Measurements from ENCODE around the gene LHCGR.

Gene LHCGR

GRCh38 chr2:48755473-48755872 is at the start of gene LHCGR:
Gene LHCGR (minus strand): TSS chr2:48755724. CDS start chr2:48755671, 53 bp downstream.
- DNase-seq: no peak

DNA sequence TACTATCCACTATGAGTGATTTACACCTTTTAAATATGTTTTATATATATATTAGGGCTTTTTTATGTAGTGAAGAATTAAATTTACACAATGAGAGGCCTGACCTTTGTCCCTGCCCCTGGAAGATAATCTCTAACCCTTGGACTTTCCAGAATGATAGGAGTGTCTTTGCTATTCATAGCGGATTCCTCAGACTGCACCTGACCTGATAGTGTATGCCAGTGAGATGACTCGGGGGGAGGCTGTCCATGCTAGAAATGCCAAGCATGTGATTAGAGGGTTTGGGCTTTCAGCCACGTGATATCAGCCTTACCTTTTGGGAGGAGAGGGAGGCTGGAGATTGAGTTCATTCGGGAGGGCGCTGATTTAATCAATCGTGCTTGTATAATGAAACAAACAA is 44.1 kb upstream of the LHCGR start:
- no peak for DNase-seq

- DNase-seq: no peak
Measured at GRCh38 chr2:48795065-48795464, 39.5 kb upstream of the LHCGR start.

DNA sequence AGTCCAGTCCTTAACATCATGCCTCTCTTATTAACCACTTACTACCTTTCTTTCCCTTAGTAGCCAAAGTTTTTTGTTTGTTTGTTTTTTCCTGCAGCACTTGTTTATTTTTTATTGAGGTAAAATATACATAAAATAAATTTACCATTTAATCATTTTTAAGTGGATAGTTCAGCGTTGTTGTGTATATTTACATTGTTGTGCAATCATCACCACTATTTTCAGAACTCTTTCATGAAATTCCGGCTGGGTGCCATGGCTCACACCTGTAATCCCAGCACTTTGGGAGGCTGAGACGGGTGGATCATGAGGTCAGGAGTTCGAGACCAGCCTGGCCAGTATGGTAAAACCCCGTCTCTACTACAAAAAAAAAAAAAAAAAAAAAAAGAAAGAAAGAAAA is 38.1 kb upstream of the LHCGR start:
- no peak for DNase-seq

DNA sequence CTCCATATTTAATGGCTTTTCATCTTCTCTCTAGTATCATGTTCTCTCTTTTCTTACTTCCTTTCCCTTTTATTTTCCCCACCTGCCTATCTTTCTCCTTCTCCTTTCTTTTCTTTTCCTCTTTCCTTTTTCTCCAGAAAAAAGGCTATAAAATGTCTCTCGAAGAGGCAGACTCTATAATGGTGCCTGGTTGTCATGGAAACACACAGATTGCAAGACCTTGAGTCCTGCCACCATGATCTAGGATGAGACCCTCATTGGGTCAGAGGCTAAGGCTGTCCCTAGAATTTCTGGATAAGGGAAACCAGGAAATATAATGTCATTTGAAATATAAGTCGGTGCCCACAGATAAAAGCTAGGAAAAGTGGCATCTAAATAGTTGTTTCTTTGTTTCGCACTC is 36.5 kb upstream of the LHCGR start:
- DNase-seq: no peak

GRCh38 chr2:48790407-48791170 is 35.1 kb upstream of the LHCGR start:
- no peak for DNase-seq

- no peak for DNase-seq
Measured at GRCh38 chr2:48787580-48787979, 32.1 kb upstream of the LHCGR start.

DNA sequence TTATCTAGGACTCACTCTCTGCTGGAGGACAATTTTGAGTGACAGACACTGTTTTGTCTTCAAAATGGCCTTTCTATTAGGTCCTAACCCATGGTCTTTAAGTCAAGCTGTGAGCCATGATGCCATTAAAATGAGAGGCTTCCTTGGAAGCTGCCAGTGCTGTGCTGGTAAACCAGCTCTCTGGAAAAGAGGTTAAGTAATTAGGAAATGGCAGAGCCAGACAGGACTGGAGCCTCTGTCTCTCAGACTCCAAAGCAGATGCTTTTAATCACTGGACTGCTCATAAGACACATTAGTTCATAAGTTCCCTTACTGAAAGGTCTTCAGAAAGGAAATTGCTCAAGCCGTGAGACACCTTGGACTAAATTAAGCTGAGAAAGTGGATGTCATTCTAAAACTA is 25.8 kb upstream of the LHCGR start:
- no peak for DNase-seq

DNA sequence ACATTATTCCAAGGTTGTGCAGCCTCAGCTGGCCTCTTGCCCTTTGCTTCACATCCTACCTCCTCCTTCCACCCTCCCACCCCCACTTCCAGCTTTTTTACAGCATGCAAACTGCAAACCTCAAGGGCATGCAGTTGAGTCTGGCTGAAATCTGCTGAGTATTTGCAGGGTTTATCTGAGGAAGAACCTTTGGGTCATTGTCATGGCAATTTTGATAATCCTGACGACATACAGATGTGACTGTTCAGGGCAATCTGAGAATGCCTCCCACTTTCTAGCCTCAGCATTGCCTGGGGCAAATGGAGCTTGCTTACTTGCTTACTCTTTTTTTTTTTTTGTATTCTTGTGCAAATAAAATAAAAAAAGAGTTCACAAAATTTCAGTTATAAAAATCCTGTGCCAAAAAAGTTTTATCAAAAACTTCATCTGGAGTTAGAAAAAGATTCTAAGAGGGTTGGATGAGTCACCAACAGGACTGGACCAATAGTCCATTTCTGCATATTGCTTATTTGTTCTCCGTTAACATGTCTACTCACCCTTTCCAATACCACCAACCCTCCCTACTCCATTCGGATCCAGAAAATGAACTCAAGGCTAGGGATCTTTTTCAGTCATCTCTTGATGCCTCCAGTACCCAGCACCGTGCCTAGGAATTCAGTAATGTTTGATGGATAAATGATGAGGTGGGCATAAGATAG is 23.6 kb upstream of the LHCGR start:
- no peak for DNase-seq

DNA sequence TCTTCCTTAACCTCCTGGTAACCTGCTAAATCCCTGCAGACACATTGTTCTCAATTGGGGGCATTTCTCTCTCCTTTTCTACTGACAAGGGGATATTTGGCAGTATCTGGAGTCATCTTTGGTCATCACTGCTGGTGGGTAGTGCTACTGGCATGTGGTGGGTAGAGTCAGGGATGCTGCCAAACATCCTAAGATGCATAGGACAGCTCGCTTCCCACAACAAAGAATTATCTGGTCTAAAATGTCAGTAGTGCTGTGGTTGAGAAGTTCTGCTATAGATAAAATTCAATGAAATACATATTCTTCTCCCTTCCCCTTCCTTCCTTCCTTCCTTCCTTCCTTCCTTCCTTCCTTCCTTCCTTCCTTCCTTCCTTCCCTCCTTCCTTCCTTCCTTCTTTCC is 18.7 kb upstream of the LHCGR start:
- DNase-seq: no peak

- DNase-seq: no peak
Measured at GRCh38 chr2:48771241-48772014, 15.9 kb upstream of the LHCGR start.

DNA sequence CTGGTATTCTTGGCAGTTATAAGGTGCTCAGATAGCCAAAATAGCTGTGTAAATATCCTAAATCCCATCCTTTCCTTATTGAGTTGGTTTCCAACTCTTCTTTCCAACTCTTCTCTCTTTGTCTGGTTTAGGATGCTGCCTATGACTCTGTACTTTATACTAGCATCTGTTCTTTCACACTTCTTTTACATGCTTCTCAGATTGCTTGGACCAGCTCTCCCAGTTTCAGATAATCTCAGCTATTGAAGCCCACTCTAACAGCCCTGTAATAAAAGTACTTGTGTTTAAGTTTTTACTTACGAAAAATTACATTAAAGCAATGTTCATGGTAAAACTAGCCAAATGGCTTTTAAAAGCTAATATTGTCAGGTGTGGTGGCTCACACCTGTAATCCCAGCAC is 14.7 kb upstream of the LHCGR start:
- DNase-seq: no peak

- DNase-seq: no peak
Measured at GRCh38 chr2:48768669-48769068, 13.1 kb upstream of the LHCGR start.

DNA sequence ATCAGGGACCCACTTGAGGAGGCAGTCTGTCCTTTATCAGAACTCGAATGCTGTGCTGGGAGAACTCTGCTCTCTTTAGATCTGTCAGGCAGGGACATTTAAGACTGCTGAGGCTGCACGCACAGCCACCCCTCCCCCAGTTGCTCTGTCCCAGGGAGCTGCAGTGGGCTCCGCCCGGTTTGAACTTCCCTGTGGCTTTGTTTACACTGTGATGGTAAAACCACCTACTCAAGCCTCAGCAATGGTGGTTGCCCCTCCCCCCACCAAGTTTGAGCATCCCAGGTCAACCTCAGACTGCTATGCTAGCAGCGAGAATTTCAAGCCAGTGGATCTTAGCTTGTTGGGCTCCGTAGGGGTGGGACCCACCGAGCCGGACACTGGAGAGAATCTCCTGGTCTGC is 11.8 kb upstream of the LHCGR start:
- DNase-seq: no peak

- no peak for DNase-seq
Measured at GRCh38 chr2:48760826-48761225, 5.3 kb upstream of the LHCGR start.

GRCh38 chr2:48759682-48760081 is 4.2 kb upstream of the LHCGR start:
- DNase-seq: no peak

- DNase-seq: no peak
Measured at GRCh38 chr2:48756289-48756688, 765 bp upstream of the LHCGR start.

GRCh38 chr2:48754874-48755273 is 650 bp downstream of the LHCGR start:
- no peak for DNase-seq

DNA sequence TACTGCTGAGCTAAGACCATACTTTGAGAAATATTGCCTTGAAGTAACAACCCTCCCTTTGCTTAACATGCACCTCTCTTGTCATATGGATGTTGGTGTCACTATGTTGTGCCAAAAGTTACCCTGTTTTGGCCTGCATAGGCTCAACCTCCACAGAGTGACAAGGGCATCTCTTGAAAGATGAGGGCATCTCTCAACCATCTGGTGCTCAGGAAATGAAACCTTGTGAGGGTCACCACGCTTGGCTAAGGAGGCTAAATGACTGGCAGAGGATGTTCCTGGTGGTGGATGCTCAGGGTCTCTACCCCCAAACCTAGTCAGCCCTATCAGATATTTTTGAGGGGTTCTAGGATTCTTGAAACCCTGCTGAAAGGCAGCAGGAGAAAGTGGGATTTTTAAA is 2.3 kb downstream of the LHCGR start:
- no peak for DNase-seq

GRCh38 chr2:48750128-48750739 is 5.3 kb downstream of the LHCGR start:
- no peak for DNase-seq

- DNase-seq: no peak
Measured at GRCh38 chr2:48749291-48750127, 6.0 kb downstream of the LHCGR start.

GRCh38 chr2:48747319-48747718 is 8.2 kb downstream of the LHCGR start:
- DNase-seq: no peak

Data from SHP77 treated with DMSO at 0.1 percent for 48 hours (cell line).